ENCODE results near the gene CFAP46. TPM values are rescaled to one million over a fixed set of nuclear protein-coding genes. Genes with fewer than 3 reads are reported as not detected.

CFAP46 gene
- total and polyA plus RNA-seq, 10 of the 15 experiments (the other 5 are each of a cell fraction or from before 2014, with no cell fraction given) = 0.01 to 0.18 (median 0.03) TPM; not detected in 7

DNA sequence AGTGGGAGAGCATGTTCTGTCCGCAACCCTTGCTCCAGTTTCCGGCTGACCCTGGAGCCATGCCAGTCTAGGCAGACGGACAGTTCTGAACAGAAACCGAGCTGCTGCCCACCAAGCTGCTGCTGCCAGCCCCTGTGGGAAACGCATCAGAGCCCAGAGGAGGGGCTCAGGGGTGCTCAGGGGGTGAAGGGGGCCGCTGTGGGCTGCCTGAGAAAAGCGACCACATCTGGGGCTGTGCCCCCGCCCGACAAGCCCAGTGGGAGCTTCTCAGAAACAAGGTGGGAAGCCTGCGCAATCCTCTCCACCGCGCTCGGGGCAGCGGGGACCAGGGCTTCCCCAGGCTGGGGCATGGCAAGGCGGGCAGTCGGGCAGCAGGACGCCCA, 38.8 kb upstream of the CFAP46 start:
- in situ Hi-C loops (cut with MboI) (no loop called here), intact Hi-C loops (cut with micrococcal nuclease; ENCODE audit: unreplicated experiment) (no loop called here)
- Histone ChIP-seq H3K27me3 (replicated peaks in 1 of 2; ENCODE audit: control insufficient read depth in 2 of 2, insufficient read depth in 2 of 2, low read length in 1 of 2) (no peaks in the 10 kb centered on the region), H3K79me2 (ENCODE audit: control insufficient read depth, insufficient read depth, low read length) (no peaks in the 10 kb centered on the region), H3K36me3 (ENCODE audit: control insufficient read depth in 2 of 2, insufficient read depth in 2 of 2, low read length in 1 of 2) (no peaks in the 10 kb centered on the region), H2AFZ (ENCODE audit: control insufficient read depth, low read depth, low read length) (no peak overlapping the region), H4K20me1 (ENCODE audit: control insufficient read depth, insufficient read depth) (no peaks in the 10 kb centered on the region), H3K4me2 (ENCODE audit: control insufficient read depth, insufficient read depth) (no peak overlapping the region), H3K9ac (ENCODE audit: control insufficient read depth, insufficient read depth, low read length) (no peak overlapping the region), H3K4me1 (ENCODE audit: control insufficient read depth, insufficient read depth, low read length) (no peaks in the 10 kb centered on the region), H3K4me3 (no peak overlapping the region), H3K9me3 (replicated peaks; ENCODE audit: control insufficient read depth, insufficient read depth, low read length) (no peaks in the 10 kb centered on the region; the same call in 2 of the 3 replicates), H3K27ac (ENCODE audit: control insufficient read depth, insufficient read depth) (no peak overlapping the region)
- TF ChIP-seq E4F1 (IDR thresholded peaks at IDR 0.05; ENCODE audit: borderline replicate concordance, partially characterized antibody) = no peak
- CTCF ChIA-PET = no interaction called here
- no peak for ATAC-seq
- SMC1A ChIA-PET (ENCODE audit: uncharacterized antibody, unreplicated experiment) = no interaction called here
- WGBS (ENCODE audit: insufficient coverage, insufficient replicate concordance, low lambda C conversion rate, missing lambda C conversion rate) = 61% methylated on average over 17 of the region's 17 CpGs
- RAD21 ChIA-PET (ENCODE audit: unreplicated experiment) = no interaction called here
- DNase-seq (ENCODE audit: low read depth, low spot score) = no peak
- POLR2A ChIA-PET = no interaction called here
- no TSS peak for BruUV-seq (replicated peaks)
- FAIRE-seq = no peak

DNA sequence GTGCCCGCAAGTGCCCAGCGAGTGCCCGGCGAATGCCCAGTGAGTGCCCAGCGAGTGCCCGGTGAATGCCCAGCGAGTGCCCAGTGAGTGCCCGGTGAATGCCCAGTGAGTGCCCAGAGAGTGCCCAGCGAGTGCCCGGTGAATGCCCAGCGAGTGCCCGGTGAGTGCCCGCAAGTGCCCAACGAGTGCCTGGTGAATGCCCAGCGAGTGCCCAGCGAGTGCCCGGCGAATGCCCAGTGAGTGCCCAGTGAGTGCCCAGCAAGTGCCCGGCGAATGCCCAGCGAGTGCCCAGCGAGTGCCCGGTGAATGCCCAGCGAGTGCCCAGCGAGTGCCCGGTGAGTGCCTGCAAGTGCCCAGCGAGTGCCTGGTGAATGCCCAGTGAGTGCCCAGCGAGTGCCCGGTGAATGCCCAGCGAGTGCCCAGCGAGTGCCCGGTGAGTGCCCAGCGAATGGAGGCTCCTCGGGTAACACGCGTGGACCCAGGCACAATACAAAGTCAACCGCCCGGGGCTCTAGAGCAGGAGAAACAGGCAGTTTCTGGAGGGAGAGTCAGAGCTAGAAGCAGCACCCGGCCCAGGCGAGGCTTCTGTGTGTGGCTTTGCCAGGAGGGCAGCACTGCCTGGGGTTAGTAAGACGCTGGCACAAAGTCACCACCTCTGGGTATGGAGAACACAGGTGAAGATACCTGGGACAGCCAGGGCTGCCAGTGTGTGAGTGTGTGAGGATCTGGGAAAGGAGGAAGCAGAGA, 38.2 kb upstream of the CFAP46 start:
- in situ Hi-C loops (cut with MboI) (no loop called here), intact Hi-C loops (cut with micrococcal nuclease; ENCODE audit: unreplicated experiment) (no loop called here)
- no peaks in the 10 kb centered on the region; the same call in 2 of the 3 replicates for H3K9me3 ChIP-seq (replicated peaks; ENCODE audit: control insufficient read depth, insufficient read depth, low read length)
- H3K4me1 ChIP-seq (ENCODE audit: control insufficient read depth, insufficient read depth, low read length) = no peaks in the 10 kb centered on the region
- FAIRE-seq = no peak
- no peak overlapping the region for H3K9ac ChIP-seq (ENCODE audit: control insufficient read depth, insufficient read depth, low read length)
- H3K27me3 ChIP-seq (replicated peaks in 1 of 2; ENCODE audit: control insufficient read depth in 2 of 2, insufficient read depth in 2 of 2, low read length in 1 of 2) = no peaks in the 10 kb centered on the region
- CTCF ChIA-PET = no interaction called here
- H3K36me3 ChIP-seq (ENCODE audit: control insufficient read depth in 2 of 2, insufficient read depth in 2 of 2, low read length in 1 of 2) = no peaks in the 10 kb centered on the region
- BruUV-seq (replicated peaks) = no TSS peak
- SMC1A ChIA-PET (ENCODE audit: uncharacterized antibody, unreplicated experiment) = no interaction called here
- no peak overlapping the region for H2AFZ ChIP-seq (ENCODE audit: control insufficient read depth, low read depth, low read length)
- no peak overlapping the region for H3K4me2 ChIP-seq (ENCODE audit: control insufficient read depth, insufficient read depth)
- no peaks in the 10 kb centered on the region for H3K79me2 ChIP-seq (ENCODE audit: control insufficient read depth, insufficient read depth, low read length)
- no peak overlapping the region for H3K4me3 ChIP-seq
- no peak for DNase-seq (ENCODE audit: low read depth, low spot score)
- RAD21 ChIA-PET (ENCODE audit: unreplicated experiment) = no interaction called here
- ATAC-seq = no peak
- H4K20me1 ChIP-seq (ENCODE audit: control insufficient read depth, insufficient read depth) = no peaks in the 10 kb centered on the region
- no peak overlapping the region for H3K27ac ChIP-seq (ENCODE audit: control insufficient read depth, insufficient read depth)
- WGBS (ENCODE audit: insufficient coverage, insufficient replicate concordance, low lambda C conversion rate, missing lambda C conversion rate) = 61% methylated on average over 41 of the region's 41 CpGs
- POLR2A ChIA-PET = no interaction called here
- TF ChIP-seq MTA2 (IDR thresholded peaks at IDR 0.05; ENCODE audit: low read depth) (no peak), MYC (IDR thresholded peaks at IDR 0.05; ENCODE audit: insufficient read depth, insufficient read length, insufficient replicate concordance, low read length, severe bottlenecking) (no peak), CHD1 (IDR thresholded peaks at IDR 0.05; ENCODE audit: low read depth, low read length) (no peak), FOXM1 (IDR thresholded peaks at IDR 0.05; ENCODE audit: low read depth, low read length) (no peak), CREB1 (IDR thresholded peaks at IDR 0.05; ENCODE audit: low read depth) (no peak), SUZ12 (IDR thresholded peaks at IDR 0.05; ENCODE audit: unreplicated experiment) (no peak), NFYB (IDR thresholded peaks at IDR 0.05; ENCODE audit: insufficient read depth, low read depth, low read length) (no peak), MAX (IDR thresholded peaks at IDR 0.05; ENCODE audit: low read depth, low read length) (no peak), DPF2 (IDR thresholded peaks at IDR 0.05) (no peak), RB1 (IDR thresholded peaks at IDR 0.05; ENCODE audit: borderline replicate concordance) (no peak), HDGF (IDR thresholded peaks at IDR 0.05) (no peak), EED (IDR thresholded peaks at IDR 0.05; ENCODE audit: low read depth) (no peak), EZH2 (IDR thresholded peaks at IDR 0.05; ENCODE audit: borderline replicate concordance, control insufficient read depth, low read depth, low read length) (no peak)
- TF ChIP-seq, protein P1, sequence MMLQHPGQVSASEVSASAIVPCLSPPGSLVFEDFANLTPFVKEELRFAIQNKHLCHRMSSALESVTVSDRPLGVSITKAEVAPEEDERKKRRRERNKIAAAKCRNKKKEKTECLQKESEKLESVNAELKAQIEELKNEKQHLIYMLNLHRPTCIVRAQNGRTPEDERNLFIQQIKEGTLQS (IDR thresholded peaks at IDR 0.05; ENCODE audit: borderline replicate concordance, extremely low read depth, low read depth, low read length) = no peak
